GM19035 (cell line): Measurements from ENCODE around the gene RAPSN.
"Not testable (repeated sequence)": the region's sequence is repeated elsewhere in the genome, so short reads cannot be mapped to it uniquely, and the experiment has no call there.

Experiments
- ATAC-seq: cut with Tn5 transposase; IDR thresholded peaks from one replicate; pipeline ENCODE4 v1.9.1; 2021; ENCODE audit not compliant: unreplicated experiment

The RAPSN gene

DNA sequence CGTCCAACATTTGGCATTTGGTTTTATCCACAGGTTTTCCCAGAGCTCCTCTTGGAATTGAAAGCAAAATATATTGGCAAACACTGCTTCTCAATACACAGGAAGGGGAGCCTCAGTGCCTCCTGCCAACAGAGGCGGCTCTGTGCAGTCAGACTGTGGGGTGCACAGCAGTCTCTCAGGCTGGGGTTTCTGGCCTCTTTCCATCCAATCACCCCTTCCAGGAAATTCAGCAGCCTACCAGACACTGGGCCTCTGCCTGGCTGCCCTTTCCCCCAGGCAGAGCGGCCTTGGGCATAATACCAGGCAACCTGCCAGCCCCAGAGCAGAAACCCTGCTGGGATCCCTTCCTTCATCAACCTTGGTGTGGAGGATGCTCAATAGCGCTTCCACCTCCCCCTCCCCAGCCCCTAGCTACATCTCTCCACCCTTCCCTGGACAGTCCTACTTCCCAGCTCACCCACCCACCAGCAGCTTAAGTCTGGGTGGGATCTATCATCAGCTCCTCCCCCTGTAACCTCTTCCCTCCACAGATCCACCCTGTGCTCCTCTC, 17.8 kb upstream of the RAPSN start:
- no peak for ATAC-seq

DNA sequence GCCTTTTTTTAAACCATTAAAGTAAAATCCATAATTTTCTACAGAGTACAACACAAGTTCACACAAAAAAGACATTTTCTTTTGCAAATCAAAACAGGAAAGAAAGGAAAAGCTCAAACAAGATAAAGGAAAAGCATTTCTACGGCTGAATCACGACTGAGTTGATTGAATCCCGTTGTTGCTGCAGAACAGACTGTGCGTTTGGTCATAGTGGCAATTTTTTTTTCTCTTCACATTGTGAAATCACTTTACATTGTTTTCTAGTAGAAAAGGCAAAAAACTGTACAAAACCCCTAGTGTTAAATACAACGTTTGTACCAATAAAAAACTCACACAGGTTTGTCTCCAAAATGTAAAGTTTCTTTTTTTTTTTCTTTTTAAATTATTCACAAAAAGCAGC, 17.3 kb upstream of the RAPSN start:
- no peak for ATAC-seq

DNA sequence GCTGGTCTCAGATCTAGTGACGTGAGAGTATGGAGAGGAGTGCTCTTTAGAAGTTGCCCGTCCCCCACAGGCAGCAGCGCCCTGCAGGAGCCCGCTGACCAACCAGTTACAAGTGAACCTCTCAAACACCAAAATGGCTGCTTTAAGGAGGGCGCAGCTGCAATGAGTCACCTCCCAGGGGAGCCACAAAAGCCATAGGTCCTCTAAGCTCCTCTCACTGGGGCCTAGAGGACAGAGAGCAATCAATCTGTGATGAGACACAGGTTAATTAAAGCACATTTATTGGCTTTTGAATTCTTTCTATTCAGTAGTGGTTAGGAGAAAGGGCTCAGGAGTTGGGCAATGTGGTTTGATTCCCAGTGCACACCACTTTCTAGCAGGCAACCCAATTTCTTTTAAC, 15.5 kb upstream of the RAPSN start:
- ATAC-seq, result no peak

DNA sequence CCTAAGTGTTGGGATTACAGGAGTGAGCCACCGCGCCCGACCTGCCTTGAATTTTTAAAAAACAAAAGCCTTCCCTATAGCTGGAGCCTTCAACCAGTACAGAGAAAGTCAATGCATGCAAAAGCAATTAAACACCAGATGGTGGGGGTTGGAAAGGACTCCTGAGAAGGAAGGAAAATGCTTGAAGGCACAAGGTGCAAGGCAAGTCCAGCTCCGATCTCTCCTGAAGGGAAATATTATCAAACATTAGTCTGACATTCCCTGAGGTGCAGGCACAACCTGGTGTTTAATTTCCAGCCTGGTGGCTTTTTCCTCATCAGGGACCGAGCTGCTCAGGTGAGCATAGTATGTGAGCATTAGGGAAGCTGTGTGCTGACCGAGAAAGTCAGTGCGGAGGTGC, 12.9 kb upstream of the RAPSN start:
- ATAC-seq, result no peak

DNA sequence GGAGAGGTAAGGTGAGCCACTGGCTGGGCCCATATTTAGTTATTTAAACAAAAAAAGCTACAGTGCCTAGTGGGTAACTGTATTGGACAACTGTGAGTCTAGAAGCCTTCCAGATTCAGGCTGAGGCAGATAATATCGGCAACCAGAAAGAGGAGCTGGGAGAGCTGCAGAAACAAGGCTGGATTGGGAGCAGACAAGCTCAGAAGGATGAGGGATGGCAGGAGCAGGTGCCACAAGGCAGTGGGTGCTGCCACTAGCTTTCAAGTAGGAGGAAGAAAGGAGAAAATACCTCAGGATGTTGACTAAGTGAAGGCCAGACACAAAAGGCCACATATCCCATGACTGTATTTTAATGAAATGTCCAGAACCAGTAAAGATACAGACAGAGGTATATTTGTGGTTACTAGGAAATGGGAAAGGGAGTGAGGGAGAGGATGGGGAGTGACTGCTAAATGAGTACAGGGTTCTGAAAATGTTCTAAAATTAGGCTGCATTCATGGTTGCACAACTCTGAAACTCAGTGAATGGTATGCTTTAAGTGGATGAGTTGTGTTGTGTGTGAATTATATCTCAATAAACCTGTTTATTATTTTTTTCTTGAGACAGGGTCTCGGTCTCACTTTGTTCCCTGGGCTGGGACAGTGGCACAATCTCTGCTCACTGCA, 11.8 kb upstream of the RAPSN start:
- no peak for ATAC-seq

DNA sequence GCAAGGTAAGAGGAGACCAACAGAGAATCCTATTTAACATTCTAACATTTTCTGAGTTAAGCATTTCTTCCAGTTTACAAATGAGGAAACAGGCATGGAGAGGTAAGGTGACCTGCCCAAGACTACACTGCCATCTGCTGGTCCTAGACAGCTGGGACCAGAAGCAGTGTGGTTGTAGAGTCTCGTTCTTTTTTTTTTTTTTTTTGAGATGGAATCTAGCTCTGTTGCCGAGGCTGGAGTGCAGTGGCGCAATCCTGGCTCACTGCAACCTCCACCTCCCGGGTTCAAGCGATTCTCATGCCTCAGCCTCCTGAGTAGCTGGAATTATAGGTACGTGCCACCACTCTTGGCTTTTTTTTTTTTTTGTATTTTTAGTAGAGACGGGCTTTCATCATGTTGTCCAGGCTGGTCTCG, 5.3 kb upstream of the RAPSN start:
- ATAC-seq, result not testable (repeated sequence)

DNA sequence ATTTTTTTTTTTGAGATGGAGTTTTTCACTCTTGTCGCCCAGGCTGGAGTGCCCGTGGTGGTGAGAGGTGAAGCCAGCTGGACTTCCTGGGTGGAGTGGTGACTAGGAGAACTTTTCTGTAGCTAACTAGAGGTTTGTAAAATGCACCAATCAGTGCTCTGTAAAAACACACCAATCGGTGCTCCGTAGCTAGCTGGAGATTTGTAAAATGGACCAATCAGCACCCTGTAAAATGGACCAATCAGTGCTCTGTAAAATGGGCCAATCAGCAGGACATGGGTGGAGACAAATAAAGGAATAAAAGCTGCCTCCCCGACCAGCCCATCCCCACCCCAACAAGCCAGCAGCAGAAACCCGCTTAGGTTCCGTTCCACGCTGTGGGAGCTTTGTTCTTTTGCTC, 4.4 kb upstream of the RAPSN start:
- ATAC-seq, result no peak

DNA sequence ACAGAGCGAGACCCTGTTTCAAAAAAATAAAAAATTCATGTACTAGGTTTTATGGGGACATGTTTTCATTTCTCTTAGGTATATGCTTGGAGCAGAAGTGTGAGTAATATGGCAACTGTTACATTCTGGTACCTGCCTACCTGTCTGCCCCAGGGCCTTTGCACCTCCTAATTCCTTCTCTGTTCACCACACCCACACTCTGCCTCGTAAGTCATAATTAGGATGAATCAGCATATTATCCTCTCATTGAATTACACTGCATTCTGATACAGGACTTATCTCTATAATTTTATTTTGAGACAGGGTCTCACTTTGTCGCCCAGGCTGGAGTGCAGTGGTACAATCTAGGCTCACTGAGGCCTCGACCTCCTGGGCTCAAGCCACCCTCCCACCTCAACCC, 3.1 kb upstream of the RAPSN start:
- no peak for ATAC-seq

DNA sequence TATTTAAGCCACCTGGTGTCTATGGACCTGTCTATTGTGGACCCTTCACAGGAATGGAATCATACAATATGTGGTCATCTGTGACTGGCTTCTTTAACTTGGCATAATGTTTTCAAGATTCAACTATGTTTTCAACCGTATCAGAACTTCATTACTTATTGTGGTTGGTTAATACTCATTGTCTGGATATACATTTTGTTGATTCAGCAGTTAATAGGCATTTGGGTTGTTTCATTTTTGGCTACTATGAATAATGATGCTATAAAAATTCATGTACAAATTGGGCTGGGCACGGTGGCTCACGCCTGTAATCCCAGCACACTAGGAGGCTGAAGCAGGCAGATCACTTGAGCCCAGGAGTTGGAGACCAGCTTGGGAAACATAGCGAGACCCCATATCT, 2.5 kb upstream of the RAPSN start:
- ATAC-seq, result no peak

DNA sequence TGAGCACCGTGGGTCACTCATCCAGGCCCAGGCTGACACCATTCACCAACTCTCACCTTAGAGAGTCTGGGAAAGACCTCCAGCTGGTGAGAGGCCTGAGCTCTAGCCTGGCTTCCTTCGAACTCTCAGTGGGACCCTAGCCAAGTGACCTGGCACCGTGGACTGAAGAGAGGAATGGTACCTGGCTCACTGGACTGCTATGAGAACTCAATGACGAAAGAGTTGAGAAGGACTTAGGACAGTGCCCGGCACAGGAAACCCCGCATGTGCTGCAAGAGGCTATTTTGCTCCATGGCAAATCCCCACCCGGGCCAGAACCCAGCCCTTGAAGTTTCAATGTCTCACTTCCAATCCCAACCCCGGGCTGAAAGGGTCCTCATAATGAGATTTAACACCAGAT, 605 bp upstream of the RAPSN start:
- no peak for ATAC-seq

DNA sequence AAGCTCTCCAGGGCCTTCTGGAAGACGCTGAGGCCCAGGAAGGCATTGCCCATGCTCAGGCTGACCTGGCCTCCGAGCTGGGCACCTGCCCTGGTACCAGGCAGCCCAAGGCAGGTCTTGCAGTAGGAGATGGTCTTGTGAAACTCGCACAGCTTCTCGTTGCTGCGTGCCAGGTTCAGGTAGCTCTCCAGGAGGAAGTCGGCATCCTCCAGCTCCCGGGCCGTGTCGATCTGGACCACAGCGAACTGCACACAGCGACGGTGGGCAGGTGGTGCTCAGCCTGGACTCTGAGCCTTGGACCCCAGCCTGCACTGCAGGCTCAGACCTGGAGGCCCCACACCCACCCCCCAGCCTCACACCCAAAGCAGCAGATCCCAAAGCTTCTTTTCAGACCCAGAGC, 1.0 kb downstream of the RAPSN start:
- no peak for ATAC-seq

DNA sequence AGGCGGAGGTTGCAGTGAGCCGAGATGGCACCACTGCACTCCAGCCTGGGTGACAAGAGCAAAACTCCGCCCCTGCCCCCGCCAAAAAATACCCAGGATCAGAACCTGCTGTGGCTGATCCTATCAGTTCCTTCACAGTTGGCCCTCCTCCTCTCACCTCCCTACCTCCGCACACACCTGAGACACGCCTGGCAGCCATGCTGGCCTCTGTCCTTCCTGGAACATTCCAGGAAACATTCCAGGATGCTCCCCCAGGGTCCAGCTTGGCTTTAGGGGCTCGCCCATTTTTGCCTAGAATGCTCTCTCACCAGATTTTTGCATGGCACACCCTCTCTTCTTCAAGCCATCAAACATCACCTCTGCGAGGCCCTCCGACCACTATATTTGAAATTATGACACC, 2.1 kb downstream of the RAPSN start:
- ATAC-seq, result no peak

DNA sequence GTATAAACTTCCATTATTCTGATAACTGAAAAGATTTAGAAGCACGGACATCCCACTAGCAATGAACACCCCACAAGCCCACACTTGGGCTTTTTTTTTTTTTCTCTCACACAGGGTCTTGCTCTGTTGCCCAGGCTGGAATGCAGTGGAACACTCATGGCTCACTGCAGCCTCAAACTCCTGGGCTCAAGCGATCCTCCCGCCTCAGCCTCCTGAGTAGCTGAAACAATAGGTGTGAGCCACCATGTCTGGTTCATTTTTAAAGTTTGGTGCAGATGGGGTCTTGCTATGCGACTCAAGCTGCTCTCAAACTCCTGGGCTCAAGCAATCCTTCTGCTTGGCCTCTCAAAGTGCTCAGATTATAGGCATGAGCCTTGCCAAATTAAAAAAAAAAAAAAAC, 3.1 kb downstream of the RAPSN start:
- ATAC-seq, result no peak

DNA sequence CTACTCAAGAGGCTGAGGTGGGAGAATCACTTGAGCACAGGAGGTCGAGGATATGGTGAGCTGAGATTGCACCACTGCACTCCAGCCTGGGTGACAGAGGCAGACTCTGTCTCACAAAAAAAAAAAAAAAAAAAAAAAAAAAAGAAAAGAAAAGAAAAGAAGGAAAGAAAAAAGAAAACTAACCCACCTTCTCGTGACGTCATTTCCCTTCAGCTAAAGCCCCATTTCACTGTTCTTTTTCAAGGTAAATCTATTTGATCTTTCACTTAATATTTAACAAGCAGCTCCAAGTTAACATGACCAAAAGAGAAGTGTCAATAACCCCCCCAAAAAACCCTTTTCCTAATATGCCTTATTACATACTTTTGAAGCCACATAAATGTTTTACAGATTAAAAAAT, 5.1 kb downstream of the RAPSN start:
- ATAC-seq, result no peak

DNA sequence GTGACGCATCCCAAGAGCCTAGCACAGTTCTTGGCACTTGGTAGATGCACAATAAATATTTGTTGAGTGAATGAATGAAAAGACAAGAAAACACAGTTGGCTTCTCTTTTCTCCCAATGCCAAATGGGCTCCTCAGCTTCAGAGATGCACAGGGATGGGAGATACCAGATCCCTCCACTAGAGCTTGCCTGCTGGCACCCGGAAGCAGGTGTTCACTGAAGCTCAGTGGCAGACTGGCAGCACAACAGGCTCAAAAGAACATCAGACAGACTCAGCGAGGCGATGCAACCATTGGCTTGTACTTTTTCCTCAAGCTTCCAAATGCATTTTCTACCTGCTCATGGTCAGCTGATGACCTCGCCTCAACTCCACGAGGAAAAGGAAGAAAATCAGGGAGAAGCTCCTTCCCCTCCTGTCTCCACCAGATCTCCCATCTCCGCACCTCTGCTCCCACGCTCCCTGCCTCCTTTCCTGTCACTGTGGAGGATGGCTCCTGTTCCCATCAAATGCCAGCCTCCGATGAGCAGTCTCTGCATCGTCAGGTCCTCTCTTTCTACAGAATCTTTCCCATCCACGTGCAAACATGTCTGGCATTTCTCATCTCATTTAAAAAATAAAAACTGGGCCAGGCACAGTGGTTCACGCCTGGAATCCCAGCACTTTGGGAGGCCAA, 5.8 kb downstream of the RAPSN start:
- no peak for ATAC-seq

DNA sequence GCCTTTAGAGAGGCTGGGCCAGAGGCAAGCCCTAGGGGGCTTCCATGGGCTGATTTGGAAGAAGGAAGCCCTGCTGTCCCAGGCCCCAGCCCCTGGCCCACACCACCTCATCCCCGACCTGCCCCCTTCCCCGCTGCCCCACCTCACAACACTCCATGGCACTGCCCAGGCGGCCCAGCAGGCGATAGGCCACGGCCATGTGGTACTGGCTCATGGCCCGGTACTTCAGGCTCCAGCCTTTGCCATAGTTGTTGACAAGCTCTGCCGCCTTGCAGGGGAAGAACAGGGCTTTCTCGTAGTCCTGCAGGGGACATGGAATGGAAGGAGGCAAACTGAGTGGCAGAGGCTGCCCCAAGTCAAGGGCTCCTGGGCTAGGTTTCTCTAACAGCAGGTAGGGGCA, 6.4 kb downstream of the RAPSN start:
- ATAC-seq, result no peak

DNA sequence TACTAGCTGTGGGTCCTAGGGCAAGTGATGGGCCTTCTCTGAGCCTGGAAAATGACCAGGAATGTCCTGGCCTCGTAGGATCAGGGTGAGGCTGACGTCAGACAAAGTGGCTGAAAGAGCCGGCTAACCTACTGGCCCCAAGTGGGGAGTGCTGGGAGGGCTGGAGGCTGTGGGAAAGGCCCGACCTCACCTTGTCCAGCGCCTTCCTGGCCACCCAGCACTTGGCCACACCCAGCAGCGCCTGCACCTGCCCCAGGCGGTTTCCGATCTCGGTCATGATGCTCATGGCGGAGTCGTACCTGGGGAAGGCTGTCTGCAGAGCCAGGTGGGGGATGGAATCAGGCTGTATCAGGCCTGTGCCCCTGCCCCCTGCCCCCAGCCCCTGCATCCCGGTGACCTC, 7.5 kb downstream of the RAPSN start:
- ATAC-seq, result no peak

DNA sequence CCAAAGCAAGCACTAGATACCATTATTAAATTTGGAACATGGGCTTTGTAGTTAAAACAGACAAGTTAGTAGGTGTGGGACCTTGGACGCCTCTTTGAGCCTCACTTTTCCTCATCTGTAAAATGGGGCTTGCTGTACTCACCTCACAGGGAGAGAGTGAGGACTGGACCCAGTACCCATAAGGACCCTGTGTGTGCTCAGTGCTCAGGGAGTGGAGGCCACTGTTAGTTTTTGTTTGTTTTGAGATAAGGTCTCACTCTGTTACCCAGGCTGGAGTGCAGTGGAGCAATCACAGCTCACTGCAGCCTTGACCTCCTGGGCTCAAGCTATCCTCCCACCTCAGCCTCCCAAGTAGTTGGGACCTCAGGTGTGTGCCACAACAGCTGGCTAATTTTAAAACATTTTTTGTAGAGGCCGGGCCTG, 8.9 kb downstream of the RAPSN start:
- ATAC-seq, result no peak

DNA sequence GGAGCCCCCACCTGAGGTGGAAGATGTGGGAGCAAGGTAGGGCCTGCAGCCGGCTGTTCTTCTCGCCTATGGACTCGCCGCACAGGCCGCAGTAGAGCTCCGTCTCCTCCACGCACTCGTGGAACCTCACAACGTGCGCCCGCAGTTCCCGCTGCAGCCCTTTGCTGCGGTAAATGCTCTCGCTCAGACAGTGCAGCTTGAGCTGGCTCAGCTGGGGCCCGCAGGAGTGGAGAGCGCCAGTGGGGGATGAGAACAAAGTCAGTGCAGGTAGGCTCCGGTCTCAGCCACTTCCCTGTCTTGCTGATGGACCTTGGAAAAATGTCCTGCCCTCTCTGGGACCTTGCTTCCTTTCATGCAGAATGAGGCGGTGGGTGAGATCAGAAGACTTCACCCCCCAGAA, 10.2 kb downstream of the RAPSN start:
- no peak for ATAC-seq

DNA sequence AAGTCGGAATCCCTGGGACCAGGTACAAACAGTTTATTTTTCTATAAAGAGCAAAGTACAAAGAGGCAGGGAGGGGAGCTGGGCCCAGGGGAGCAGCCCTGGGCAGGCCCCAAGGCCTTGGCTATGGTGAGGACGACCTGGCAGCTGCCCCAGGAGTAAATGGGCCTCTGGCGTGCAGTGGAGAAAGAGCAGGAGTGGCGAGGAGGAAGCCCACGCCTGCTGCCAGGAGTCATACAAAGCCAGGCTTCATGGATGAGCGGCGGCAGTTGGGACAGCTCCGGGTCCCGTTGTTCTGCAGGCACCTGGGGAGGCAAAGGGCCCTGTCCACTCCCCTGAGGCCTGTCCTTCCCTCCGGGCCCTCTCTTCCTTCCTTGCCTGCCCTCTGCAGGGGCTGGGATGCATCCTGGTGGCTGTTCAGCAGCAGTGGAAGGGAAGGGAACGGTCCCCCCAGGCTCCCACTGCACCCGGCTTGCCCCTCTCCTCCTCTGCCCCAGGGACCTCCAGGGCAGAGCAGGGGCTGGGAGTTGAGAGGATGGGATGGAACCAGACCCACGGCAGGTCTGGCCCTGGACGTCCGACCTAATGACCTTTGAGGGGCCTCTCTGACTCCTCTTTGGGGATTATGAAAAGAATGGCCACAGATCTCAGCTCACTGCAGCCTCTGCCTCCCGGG, 11.1 kb downstream of the RAPSN start:
- no peak for ATAC-seq

DNA sequence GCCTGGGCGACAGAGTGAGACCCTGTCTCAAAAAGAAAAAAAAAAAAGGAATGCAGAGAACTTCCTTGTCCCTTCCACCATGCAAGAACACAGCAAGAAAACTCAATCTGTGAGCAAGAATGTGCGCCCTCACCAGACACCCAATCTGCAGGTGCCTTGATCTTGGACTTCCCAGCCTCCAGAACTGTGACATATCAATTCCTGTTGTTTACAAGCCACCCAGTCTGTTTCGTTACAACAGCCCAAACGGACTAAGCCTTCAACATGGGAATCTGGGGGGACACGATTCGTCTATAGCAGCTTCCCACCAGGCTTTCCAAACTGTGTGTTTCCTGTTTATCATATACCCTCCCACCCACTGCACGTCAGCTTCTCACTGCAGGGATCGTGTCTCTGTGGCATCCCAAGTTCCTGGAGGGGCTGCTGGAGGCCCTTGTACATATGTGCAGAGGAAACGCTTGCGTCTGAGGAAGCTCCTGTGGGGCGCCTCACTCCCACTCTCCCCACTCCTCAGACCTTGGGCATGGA, 11.7 kb downstream of the RAPSN start:
- no peak for ATAC-seq

DNA sequence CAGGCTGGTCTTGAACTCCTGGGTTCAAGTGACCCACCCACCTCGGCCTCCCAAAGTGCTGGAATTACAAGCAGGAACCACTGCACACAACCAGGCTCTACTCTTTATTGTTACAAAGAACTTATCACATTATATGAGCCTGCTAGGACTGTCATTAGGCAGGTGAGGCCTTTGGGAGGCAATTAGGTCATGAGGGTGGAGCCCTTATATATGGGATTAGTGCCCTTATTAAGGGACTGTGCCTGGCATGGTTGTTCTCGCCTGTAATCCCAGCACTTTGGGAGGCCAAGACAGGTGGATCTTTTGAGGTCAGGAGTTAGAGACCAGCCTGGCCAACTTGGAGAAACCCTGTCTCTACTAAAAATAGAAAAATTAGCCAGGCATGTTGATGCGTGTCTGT, 12.2 kb downstream of the RAPSN start:
- ATAC-seq, result no peak
